Parathyroid adenoma (tissue), 2 donors: ENCODE data around the gene FCN2.

Experiments used
- H2AFZ ChIP-seq: fragments of 300-600 bp; sonication (generic); one replicate; pipeline ENCODE4 v1.7.0; 2017; ENCODE audit warnings: antibody characterized with exemption, mild to moderate bottlenecking
- H3K27ac ChIP-seq: fragments of 300-600 bp; sonication (generic); one replicate; pipeline ENCODE4 v1.7.0; 2017
- H3K27me3 ChIP-seq: fragments of 300-600 bp; sonication (generic); one replicate; pipeline ENCODE4 v1.7.0; 2017; ENCODE audit warnings: low read length; ENCODE audit not compliant: control insufficient read depth, insufficient read depth
- H3K36me3 ChIP-seq: fragments of 300-600 bp; sonication (generic); one replicate; pipeline ENCODE4 v1.7.0; 2017; ENCODE audit warnings: low read length; ENCODE audit not compliant: control insufficient read depth, insufficient read depth
- H3K4me1 ChIP-seq: fragments of 300-600 bp; sonication (generic); one replicate; pipeline ENCODE4 v1.7.0; 2017; ENCODE audit warnings: control low read depth
- H3K4me2 ChIP-seq: fragments of 300-600 bp; sonication (generic); one replicate; pipeline ENCODE4 v1.7.0; 2017; ENCODE audit warnings: low read length
- H3K4me3 ChIP-seq: fragments of 300-600 bp; sonication (generic); one replicate; pipeline ENCODE4 v1.7.0; 2017; ENCODE audit warnings: low read depth, low read length
- H3K79me2 ChIP-seq: fragments of 300-600 bp; sonication (generic); one replicate; pipeline ENCODE4 v1.7.0; 2017; ENCODE audit warnings: control low read depth
- H3K9ac ChIP-seq: fragments of 300-600 bp; sonication (generic); one replicate; pipeline ENCODE4 v1.7.0; 2017; ENCODE audit warnings: mild to moderate bottlenecking
- H3K9me3 ChIP-seq: fragments of 300-600 bp; sonication (generic); one replicate; pipeline ENCODE4 v1.7.0; 2017; ENCODE audit warnings: low read length; ENCODE audit not compliant: control insufficient read depth
- CTCF ChIP-seq: fragments of 300-600 bp; sonication (generic); IDR thresholded peaks from one replicate; pipeline ENCODE4 v1.7.0; 2017; ENCODE audit warnings: antibody characterized with exemption, mild to moderate bottlenecking
- donor health status: primary hyperparathyroidism.

Gene FCN2

GRCh38 chr9:134867917-134868750 is 12.5 kb upstream of the FCN2 start:
- Histone ChIP-seq H3K27ac (no peak overlapping the region), H3K27me3 (no peaks in the 10 kb centered on the region), H3K79me2 (no peaks in the 10 kb centered on the region), H3K4me1 (no peaks in the 10 kb centered on the region), H3K36me3 (no peaks in the 10 kb centered on the region), H3K9me3 (no peaks in the 10 kb centered on the region), H3K4me2 (no peak overlapping the region), H3K4me3 (no peak overlapping the region), H3K9ac (no peak overlapping the region), H2AFZ (no peak overlapping the region)
- no peak for TF ChIP-seq CTCF

- TF ChIP-seq CTCF, result no peak
- no peak overlapping the region for H3K9ac ChIP-seq
- H3K36me3 ChIP-seq, result no peaks in the 10 kb centered on the region
- no peaks in the 10 kb centered on the region for H3K9me3 ChIP-seq
- H3K79me2 ChIP-seq, result no peaks in the 10 kb centered on the region
- no peaks in the 10 kb centered on the region for H3K27me3 ChIP-seq
- H3K4me3 ChIP-seq, result no peak overlapping the region
- H3K27ac ChIP-seq, result no peak overlapping the region
- no peak overlapping the region for H2AFZ ChIP-seq
- H3K4me1 ChIP-seq, result no peaks in the 10 kb centered on the region
- H3K4me2 ChIP-seq, result no peak overlapping the region
Observed at GRCh38 chr9:134868751-134869553, 11.7 kb upstream of the FCN2 start.

GRCh38 chr9:134869554-134870300 is 10.9 kb upstream of the FCN2 start:
- H3K27ac ChIP-seq, result no peak overlapping the region
- no peaks in the 10 kb centered on the region for H3K9me3 ChIP-seq
- no peaks in the 10 kb centered on the region for H3K79me2 ChIP-seq
- H3K4me3 ChIP-seq, result no peak overlapping the region
- H3K36me3 ChIP-seq, result no peaks in the 10 kb centered on the region
- no peak overlapping the region for H2AFZ ChIP-seq
- H3K27me3 ChIP-seq, result no peaks in the 10 kb centered on the region
- no peak overlapping the region for H3K4me2 ChIP-seq
- no peak overlapping the region for H3K9ac ChIP-seq
- H3K4me1 ChIP-seq, result no peaks in the 10 kb centered on the region
- TF ChIP-seq CTCF, result no peak

GRCh38 chr9:134870301-134870694 is 10.3 kb upstream of the FCN2 start:
- no peak overlapping the region for H3K4me2 ChIP-seq
- H2AFZ ChIP-seq, result no peak overlapping the region
- no peak overlapping the region for H3K4me3 ChIP-seq
- H3K27ac ChIP-seq, result no peak overlapping the region
- H3K9ac ChIP-seq, result no peak overlapping the region
- no peaks in the 10 kb centered on the region for H3K4me1 ChIP-seq
- no peaks in the 10 kb centered on the region for H3K27me3 ChIP-seq
- H3K36me3 ChIP-seq, result no peaks in the 10 kb centered on the region
- no peak for TF ChIP-seq CTCF
- no peaks in the 10 kb centered on the region for H3K9me3 ChIP-seq
- H3K79me2 ChIP-seq, result no peaks in the 10 kb centered on the region
